ENCODE measurements around the gene NSD1.
"Not testable (repeated sequence)": the region's sequence is repeated elsewhere in the genome, so short reads cannot be mapped to it uniquely, and the experiment has no call there.

NSD1 gene

DNA sequence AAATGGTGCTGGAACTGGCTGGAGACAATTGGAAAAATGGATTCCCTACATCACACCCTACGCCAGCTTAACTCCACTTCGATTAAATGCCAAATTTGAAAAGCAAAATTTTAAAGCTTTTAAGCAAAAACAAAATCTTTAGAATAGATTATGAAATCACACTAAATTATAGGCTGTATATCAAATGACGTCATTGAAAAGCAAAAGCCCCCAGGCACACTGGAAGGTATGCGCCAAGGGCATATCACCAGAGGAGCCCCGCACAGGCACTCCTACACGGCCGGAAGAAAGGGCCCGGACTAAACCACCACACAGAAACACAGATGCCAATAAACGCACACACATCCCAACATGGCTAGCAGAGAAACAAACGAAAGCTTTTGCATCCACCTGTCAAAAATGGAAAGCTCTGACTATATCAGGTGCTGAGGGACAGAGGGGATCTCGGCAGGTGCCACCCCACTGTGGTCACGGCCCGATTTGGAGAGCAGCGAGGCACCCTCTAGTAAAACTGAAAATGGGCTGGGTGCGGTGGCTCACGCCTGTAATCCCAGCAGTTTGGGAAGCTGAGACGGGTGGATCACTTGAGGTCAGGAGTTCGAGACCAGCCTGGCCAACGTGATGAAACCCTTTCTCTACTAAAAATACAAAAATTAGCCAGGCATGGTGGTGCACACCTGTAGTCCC lies 195.1 kb downstream of the NSD1 start:
- no peak for DNase-seq (ENCODE audit: low read depth)

DNA sequence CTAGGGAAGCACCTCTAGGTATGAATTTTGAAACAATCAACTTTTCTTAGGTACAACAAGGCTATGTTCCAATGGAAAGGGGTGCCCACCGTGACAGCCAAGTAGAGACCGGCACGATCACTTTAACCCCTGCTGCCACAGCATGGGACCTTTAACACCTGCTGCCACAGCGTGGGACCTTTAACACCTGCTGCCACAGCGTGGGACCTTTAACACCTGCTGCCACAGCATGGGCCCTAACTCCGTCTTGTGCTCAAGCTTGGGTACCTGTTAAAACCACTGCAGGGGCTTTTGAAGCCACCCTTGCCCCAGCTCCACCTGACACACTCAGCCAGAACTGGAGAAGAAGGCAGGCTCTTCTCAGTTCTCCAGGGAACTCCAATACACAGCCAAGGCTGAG lies 196.3 kb downstream of the NSD1 start:
- no peak for DNase-seq (ENCODE audit: low read depth)

DNA sequence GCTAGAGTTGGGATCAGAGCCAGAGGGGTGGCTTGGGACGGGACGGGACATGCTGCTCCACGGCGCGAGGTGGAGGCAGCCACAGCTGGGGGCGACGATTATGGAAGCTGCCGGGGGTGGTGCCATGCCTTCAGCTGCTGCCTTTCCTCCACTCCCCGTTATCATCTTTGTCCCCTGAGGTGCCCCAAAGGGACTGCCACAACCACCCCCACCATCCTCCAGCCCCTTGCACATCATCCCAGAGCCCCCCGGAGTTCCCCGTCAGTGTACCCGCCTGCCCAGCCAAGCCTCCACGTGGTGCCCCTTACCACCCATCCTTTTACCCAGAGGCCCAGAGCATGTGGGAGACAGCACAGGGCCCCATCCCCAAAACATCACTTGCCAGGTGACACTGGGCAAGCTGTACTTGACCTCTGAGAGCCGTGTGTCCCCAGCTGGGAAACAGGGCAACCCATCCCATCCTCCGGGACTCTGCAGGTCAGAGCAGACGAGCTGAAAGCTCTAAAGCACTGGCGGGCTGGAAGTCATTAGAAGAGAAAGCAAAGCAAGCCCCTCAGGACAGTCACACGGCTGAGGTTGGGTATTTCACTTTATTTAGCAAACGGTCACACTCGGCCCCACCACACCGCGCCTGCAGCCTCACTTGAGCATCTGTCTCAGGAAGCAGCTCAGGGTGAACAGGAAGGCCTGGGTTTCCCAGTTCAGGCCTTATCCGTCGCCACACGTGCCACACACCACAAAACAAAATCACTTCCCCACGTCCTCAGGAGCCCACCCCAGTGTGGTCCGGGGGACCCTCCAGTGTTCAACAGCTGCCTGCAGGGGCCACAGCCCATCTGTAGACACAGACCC lies 197.6 kb downstream of the NSD1 start:
- DNase-seq (ENCODE audit: low read depth) = no peak

DNA sequence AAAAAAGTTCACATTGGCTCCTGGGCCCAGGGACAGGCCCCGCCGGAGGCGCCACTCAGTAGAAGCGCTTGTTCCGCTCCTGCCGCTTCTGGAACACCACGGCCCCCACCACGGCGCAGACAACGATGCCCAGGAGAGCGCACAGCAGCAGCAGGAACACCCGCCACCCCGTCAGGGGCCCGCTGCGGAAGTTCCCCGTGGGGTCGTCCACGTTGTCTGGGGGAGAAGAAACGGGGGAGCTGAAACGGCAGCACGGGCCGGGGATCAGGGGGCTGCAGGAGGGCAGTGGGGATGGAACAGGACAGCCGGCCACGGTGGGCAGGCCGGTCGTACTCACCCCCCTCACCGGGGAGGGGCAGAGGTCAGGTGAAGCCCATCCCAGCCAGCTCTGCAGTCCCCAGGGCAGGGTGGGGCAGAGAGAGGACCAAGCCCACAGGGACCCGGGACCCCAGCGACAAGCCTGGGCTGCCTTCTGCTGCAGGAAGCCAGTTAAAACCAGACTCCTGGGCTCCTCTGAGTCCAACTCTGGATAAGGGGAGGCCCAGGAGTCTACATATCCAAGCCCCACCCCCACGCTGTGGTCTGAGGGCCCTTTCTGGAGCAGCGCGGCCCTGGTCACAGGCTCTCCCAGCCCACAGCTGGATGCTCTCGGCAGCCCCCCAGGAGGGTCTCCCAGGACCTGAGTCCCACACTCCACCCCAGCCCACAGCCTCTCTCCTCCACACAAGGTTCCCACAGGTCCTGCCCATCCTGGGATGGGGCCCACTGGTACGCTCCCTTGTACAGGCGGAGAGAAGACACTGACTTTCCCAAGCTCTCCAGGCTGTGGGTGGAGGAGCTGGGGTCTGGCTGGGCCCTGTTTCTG lies 198.7 kb downstream of the NSD1 start:
- no peak for DNase-seq (ENCODE audit: low read depth)

DNA sequence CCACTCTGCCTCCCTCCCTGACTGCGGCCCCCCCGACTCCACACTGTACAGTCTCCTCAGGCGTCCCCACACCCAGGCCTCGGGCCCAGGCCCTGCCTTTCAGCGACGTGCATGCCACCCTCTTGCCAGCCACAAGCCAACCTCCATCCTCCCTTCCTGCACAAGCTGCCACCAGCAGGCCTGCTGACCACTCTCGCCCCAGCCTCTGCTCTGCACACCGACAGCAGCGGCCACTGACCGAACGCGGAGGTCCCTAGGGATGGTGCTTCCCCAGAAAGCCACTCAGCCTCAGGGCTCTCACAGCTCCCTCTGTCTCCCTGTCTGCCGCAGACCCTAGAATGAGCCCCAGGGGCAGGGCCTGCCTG lies 199.3 kb downstream of the NSD1 start:
- DNase-seq (ENCODE audit: low read depth) = no peak

DNA sequence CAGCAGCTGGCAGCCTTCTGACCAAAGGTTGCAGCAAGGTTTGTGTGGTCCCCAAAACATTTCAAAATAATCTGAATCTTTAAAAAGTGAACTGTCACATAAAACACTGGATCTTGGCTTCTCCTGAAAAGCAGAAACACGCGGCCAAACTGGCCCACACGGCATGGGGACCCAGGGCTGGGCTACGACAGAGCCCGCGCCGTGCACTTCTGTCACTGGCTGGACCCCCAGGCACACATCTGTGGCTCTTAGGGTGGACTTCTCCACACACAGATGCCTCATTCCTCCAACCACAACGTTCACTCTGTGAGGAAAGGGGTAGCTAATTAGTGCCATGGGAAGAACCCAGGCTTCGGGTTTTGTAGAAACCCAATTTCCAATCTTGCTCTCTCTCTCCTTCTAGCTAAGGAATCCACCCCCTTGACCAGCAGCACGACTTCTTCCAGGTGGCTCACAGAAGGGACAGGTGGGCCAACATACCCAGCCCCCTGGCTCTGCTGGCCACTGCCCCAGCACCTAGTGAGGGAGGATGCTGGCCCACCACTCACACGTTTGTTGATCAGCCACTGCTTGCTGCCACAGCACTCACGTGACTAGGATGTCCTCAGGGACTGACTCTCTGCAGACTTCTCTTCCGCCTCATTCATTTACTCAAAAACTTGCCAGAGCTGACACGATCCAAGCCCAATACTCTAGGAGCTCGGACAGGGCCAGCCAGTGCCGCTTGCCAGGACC lies 200.0 kb downstream of the NSD1 start:
- DNase-seq (ENCODE audit: low read depth) = no peak

DNA sequence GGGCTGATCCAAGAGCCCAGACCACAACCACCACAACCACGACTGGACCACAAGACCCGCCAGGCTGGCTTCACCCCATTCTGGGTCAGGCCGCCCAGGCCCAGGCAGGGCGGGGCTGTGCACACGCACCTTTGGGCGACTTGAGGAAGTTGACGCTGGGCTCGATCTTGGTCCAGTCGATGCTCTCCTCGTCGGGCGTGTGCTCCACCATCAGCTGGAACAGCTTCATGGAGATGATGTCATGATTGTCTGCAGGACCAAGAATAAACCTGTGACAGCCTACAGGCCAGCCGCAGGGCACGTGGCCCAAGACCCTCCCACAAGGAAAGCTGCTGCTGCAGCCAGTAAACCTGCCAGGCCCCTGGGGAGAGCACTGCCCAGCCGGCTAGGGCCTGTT lies 200.6 kb downstream of the NSD1 start:
- DNase-seq (ENCODE audit: low read depth) = no peak

DNA sequence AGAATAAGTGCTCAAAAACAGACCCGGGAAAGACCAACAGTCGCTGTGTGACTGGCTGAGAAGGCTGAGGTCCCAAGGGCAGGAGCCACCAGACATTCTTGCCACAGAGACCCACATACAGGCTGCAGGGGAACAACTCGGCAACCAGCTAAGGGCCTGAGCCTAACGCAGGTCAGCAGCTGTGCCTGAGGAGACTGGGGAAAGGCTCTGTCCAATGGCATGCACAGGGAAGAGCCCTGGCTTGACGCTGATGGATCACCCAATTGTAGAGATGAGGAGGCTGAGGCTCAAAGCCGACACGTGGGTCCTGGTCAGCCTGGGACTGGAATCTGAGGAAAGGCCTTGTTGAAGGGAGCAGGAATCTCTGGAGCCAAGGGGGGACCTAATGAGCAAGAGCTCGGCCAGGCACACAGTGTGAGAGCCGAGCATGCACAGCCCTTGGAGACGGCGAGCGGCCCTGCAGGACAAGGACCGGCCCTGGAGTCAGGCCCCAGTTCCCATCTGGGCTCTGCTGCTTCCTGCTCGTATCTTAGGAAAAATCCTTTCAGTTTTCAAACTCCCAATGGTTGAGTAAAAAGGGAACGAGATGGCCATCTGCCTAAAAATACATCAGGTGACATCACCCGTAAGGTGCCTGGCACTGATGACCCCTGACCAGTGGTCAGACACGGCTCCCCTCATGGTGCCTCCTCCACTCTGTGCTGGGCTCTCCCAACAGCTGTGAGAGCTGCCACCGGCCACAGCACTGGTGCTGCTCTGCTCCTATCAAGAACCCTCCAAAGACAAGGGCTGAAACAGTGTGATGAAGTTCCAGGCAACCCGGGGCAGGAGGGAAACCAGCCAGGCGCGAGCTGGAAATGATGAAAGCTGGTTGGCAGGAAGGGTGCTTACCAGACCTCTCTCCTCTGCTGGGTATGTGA lies 201.5 kb downstream of the NSD1 start:
- no peak for DNase-seq (ENCODE audit: low read depth)

DNA sequence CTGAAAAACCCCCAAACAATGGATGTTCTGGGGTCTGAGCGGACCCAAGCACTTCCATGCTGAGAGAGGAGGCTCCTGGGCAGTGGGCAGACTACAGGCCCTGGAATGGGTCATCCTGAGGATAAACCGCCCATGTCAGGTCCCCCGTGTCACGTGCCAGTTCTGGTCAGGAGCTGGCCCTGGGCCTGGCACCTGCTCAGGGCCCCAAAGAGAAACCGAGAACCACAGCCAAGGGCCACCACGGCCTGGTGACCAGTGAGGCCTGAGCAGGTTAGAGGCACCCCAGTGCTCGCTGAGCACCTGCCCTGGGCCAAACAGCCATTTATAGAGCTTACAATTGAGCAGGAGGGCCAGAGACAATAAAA lies 202.1 kb downstream of the NSD1 start:
- no peak for DNase-seq (ENCODE audit: low read depth)

DNA sequence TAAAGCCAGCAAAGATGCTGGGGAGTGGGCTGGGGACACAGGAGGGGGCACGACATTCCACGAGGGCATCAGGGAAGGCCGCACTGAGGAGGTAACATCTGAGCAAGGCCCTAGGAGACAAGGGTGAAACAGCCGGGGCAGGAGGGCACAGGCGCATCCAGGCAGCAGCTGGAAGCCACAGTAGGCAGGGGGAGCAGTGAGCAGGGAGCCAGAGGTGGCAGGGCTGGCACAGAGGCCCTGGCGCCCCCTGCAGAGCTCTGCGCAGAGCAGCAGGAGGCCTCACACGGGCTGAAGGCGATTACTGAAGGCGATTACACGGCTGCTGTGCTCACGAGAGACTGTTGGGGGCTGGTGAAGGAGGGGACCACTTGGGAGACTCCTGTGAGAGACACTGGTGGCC lies 202.5 kb downstream of the NSD1 start:
- no peak for DNase-seq (ENCODE audit: low read depth)

DNA sequence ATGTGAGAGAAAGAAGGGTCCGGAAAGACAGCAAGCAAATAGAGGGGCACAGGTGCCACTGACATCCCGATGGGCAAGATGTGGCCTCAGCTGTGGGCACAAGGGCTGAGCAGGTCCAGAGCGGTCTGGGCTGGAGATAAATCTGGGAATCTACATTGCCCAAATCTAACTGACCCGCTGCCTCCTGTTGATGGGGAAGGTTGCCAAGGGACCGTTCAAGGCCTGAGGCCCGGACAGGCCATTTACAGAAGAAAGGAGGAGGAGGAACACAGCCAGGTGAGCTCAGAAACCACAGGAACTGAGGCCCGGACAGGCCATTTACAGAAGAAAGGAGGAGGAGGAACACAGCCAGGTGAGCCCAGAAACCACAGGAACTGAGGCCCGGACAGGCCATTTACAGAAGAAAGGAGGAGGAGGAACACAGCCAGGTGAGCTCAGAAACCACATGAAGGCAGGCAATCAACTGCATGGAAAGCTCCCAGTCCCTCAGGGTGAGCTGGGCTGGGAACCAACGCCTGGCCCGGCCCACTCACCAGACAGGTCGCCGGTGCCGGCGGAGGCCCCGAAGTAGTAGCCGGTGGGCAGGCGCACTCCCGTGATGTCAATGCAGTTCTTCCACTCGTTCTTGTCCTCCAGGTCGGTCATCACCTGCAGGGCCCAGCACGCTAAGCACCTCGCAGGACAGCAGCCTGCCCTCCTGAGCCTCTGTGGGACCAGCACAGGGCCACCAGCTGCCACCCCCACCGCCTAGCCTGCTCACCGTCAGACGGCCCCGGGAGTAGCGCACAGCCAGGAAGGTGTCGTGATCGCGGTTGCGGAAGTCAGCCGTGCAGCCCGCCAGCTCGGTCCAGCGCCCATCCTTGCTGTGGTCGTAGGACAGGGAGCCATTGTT lies 203.3 kb downstream of the NSD1 start:
- no peak for DNase-seq (ENCODE audit: low read depth)

DNA sequence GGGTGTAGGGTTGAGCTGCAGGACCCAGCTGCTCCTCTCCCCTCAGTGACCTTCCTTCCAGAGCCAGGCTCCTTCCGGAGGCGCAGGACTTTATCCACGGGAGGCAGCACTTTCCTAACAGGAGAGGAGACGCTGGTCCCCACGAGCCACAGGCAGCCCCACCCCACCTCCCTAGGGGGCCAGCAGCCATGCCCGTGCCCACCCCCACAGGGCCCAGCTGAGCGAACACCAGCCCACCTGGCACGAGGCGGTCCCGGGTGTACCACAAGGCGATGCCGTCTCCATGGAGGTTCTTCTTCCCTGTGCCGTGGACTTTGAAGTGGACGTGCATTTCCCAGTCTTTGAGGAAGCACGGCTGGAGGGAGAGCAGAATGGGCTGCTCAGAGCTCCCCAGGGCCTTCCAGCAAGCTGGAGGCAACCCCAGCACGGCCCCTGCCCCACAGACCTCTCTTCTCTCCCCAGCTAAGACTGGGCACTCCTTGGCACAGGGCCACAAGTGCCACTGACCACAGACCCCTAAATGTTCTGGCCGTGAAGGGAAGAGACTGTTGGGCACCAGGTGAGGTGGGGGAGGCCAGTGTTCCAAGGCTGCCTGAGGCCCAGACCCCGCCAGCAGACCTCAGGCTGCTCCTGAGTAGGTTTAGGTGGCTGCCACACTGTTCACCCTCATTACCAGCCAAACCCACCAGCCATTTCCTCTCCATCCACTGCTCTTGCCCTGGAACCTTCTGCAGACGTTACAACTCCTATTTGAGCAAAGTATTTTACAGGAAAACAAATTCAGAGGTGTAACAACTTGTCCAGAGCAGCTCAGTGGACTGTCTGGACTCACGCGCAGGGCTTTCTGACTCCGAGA lies 204.9 kb downstream of the NSD1 start:
- no peak for DNase-seq (ENCODE audit: low read depth)

DNA sequence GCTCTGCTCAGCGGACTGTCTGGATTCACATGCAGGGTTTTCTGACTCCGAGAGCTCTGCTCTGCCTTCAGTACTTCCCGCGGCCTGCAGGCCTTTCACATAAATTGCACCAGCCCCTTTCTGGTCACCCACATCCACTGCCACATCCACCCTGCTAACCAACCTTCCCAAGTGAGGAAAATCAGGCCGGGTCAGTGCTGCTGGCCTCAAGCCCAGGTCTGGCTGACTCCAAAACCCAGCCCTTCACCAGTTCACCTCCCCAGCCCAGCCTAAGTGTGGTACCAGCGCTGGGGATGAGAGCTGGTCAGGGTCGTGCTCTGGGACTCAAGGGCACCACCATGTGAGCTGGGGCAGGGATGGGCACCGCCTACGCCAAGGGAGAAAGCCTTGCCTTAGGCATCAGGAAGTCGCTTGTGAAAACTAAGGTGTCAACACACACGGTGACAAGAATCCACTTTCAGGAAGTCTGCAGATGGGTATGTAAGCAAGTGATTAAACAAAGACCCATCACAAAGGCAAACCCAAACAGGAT lies 205.6 kb downstream of the NSD1 start:
- no peak for DNase-seq (ENCODE audit: low read depth)

DNA sequence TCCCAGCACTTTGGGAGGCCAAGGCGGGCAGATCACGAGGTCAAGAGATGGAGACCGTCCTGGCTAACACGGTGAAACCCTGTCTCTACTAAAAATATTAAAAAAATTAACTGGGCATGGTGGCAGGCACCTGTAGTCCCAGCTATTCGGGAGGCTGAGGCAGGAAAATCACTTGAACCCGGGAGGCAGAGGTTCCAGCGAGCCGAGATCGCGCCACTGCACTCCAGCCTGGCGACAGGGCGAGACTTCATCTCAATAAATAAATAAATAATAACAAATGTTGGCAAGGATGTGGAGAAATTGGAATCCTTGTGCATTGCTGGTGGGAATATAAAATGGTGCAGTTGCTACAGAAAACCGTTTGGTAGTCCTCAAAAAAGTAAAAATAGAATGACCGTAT lies 209.4 kb downstream of the NSD1 start:
- not testable (repeated sequence) for DNase-seq (ENCODE audit: low read depth)

DNA sequence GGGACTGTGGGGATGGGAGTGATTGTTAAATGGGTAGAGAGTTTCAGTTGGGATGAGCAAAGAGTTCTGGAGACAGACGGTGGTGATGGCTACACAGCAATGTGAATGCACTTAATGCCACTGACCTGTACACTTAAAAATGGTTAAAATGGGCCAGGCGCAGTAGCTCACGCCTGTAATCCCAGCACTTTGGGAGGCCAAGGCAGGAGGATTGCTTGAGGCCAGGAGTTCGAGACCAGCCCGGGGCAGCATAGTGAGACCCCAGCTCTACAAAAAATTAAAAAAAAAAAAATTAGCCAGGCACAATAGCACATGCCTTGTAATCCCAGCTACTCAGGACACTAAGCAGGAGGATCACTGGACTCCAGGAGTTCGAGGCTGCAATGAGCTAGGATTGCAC lies 210.2 kb downstream of the NSD1 start:
- no peak for DNase-seq (ENCODE audit: low read depth)

DNA sequence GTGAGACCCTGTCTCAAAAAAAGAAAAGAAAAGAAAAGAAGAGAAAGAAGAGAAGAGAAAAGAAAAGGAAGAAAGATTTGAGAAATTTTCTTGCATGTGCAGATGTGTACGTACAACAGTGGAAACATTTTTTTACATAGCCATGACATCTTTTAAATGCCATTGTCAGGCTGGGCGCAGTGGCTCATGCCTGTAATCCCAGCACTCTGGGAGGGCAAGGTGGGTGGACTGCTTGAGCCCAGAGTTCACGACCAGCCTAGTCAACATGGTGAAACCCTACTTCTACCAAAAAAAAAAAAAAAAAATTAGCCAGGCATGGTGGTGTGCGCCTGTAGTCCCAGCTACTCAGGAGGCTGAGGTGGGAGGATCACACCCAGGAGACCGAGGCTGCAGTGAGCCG lies 211.3 kb downstream of the NSD1 start:
- DNase-seq (ENCODE audit: low read depth) = no peak

DNA sequence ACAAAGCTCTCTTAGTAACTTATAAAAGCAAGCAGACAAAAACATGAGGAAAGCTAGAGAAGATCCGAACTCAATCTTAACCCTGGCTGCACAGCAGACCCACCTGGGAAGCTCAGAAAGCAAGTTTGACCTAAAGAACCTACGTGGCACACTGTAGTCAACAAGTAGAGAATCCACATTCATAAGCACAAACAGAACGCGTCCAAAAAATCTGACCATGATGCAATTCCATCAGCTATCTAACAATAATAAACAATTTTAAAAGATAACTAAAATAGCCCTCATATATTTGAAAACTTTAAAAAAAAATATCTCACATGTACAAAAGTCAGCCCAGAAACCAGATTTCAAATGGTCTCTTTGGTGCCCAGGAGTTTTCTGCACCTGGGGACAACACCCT lies 213.2 kb downstream of the NSD1 start:
- DNase-seq (ENCODE audit: low read depth) = no peak

DNA sequence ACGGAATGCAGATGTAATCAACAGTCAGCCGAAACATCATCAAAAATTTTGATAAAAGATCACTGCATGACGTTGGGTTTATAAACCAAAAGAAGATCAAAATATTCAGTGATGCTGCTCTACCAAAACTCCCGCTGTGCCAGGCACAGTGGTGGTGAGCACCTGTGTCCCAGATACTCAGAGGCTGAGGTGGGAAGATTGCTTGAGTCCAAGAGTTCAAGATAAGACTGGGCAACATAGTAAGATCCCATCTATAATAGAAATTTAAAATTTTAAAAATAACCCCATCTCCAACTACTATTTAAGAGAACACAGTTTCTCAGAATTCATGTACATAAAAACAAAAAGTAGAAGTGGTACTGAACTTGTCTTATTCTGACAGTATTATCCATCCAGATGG lies 214.1 kb downstream of the NSD1 start:
- no peak for DNase-seq (ENCODE audit: low read depth)

DNA sequence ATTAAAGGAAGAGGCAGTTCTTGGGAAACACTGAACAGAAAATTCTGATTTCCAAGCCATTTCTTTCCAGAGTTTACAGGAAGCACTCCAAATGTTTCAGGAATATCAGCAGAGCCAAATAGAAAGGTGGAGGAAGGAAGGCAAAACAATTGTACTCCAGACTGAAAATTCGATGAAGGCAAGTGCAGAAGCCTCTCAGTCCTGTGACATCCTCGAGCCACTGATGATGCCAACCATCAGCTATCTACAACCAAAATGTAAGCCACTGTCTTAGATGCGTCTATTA lies 215.7 kb downstream of the NSD1 start:
- DNase-seq (ENCODE audit: low read depth) = no peak
